PC-3 (cell line): Measurements from ENCODE around the gene NARS2. TPM values are rescaled to one million over a fixed set of nuclear protein-coding genes. Genes with fewer than 3 reads are reported as not detected.

Experiments
- ATAC-seq: fragments of 200-7000 bp; cut with Tn5 transposase; 2 replicates; pipeline ENCODE4 v1.9.1; 2020; ENCODE audit warnings: mild to moderate bottlenecking, moderate library complexity
- BruUV-seq: library from RNA; stranded (reverse); fragments of 400-500 nt; replicated peaks from 2 replicates; lab custom pipeline; 2021; lab: Mats Ljungman, UMichigan
- CTCF ChIA-PET: fragments of 300-600 bp; sonication (Branson Sonifier 250); formaldehyde crosslinking; loops from one replicate; lab custom pipeline; 2022; ENCODE audit warnings: antibody characterized with exemption; lab: Charles Lee
- POLR2A ChIA-PET: fragments of 300-600 bp; sonication (Branson Sonifier 250); formaldehyde crosslinking; loops from one replicate; lab custom pipeline; 2022; ENCODE audit warnings: antibody characterized with exemption; ENCODE audit not compliant: unreplicated experiment; lab: Charles Lee
- DNase-seq: peaks from one replicate; pipeline ENCODE4 v3.0.0-alpha.2; 2015
- H2AFZ ChIP-seq: fragments of 300-600 bp; sonication (generic); 2 replicates; pipeline ENCODE4 v1.6.0; 2016; ENCODE audit warnings: antibody characterized with exemption, low read length
- H3F3A ChIP-seq: fragments of 300-600 bp; sonication (generic); one replicate; pipeline ENCODE4 v1.6.0; 2017; ENCODE audit warnings: antibody characterized with exemption, low read length, control low read depth, mild to moderate bottlenecking; ENCODE audit not compliant: unreplicated experiment
- H3K27ac ChIP-seq: fragments of 300-600 bp; sonication (generic); 2 replicates; pipeline ENCODE4 v1.5.1; 2016; ENCODE audit warnings: mild to moderate bottlenecking, low read length
- H3K27me3 ChIP-seq: fragments of 300-600 bp; sonication (generic); 2 replicates; pipeline ENCODE4 v1.6.1; 2016; ENCODE audit warnings: low read length, mixed read lengths
- H3K36me3 ChIP-seq: fragments of 300-600 bp; sonication (generic); 2 replicates; pipeline ENCODE4 v1.6.1; 2016; ENCODE audit warnings: low read depth, mixed run types, low read length, mixed read lengths
- H3K4me1 ChIP-seq: fragments of 300-600 bp; sonication (generic); 2 replicates; pipeline ENCODE4 v1.5.1; 2016; ENCODE audit warnings: low read length; ENCODE audit not compliant: insufficient read depth
- H3K4me2 ChIP-seq: fragments of 300-600 bp; sonication (generic); 2 replicates; pipeline ENCODE4 v1.6.0; 2016; ENCODE audit warnings: low read length
- H3K4me3 ChIP-seq: fragments of 300-600 bp; sonication (generic); 2 replicates; pipeline ENCODE4 v1.5.1; 2016; ENCODE audit warnings: mild to moderate bottlenecking, low read length, mixed read lengths
- H3K79me2 ChIP-seq: fragments of 300-600 bp; sonication (generic); 2 replicates; pipeline ENCODE4 v1.6.1; 2017; ENCODE audit warnings: low read length, mixed read lengths
- H3K9ac ChIP-seq: fragments of 300-600 bp; sonication (generic); 2 replicates; pipeline ENCODE4 v1.6.0; 2016; ENCODE audit warnings: mild to moderate bottlenecking, low read length
- H3K9me2 ChIP-seq: fragments of 300-600 bp; sonication (generic); replicated peaks from 2 replicates; pipeline ENCODE4 v1.6.1; 2016; ENCODE audit warnings: mixed run types, low read length, mixed read lengths
- H3K9me3 ChIP-seq: fragments of 300-600 bp; sonication (generic); 2 replicates; pipeline ENCODE4 v1.6.1; 2016; ENCODE audit warnings: low read length, mixed read lengths
- H4K20me1 ChIP-seq: fragments of 300-600 bp; sonication (generic); 2 replicates; pipeline ENCODE4 v1.6.1; 2016; ENCODE audit warnings: low read length, mixed read lengths
- CTCF ChIP-seq: fragments of 300-600 bp; sonication (generic); conservative IDR thresholded peaks from 2 replicates; pipeline ENCODE4 v1.5.1; 2017; ENCODE audit warnings: antibody characterized with exemption, low read depth, mild to moderate bottlenecking, low read length
- EZH2 ChIP-seq: fragments of 300-600 bp; sonication (generic); IDR thresholded peaks from one replicate; pipeline ENCODE4 v1.6.1; 2017; ENCODE audit warnings: antibody characterized with exemption, mild to moderate bottlenecking, low read length; ENCODE audit not compliant: unreplicated experiment
- EZH2phosphoT487 ChIP-seq: fragments of 300-600 bp; sonication (generic); IDR thresholded peaks from 2 replicates; pipeline ENCODE4 v1.6.1; 2018; ENCODE audit warnings: mild to moderate bottlenecking, antibody characterized with exemption, low read length, borderline replicate concordance
- intact Hi-C: fragments of 100-400 bp; cut with micrococcal nuclease; formaldehyde crosslinking; loops from 2 replicates; pipeline ENCODE4 v1.9.0; 2023
- total RNA-seq: library from RNA; depleted of rRNA; stranded (reverse); fragments of >200 nt; gene quantifications from 2 replicates; pipeline ENCODE4 v1.2.3, GENCODE V29; 2014

NARS2 gene
- total RNA-seq, 1 experiment from 2014 or later: 33.5 TPM

- no peak overlapping the region; the same call in 1 of the 2 replicates for H3K4me3 ChIP-seq
- no peaks in the 10 kb centered on the region for H3K27me3 ChIP-seq
- no peaks in the 10 kb centered on the region for H3K9me2 ChIP-seq
- no peak overlapping the region for H3K9ac ChIP-seq
- no peak overlapping the region for H3K27ac ChIP-seq
- peak; percentile 9 for ATAC-seq
- no peaks in the 10 kb centered on the region for H3K36me3 ChIP-seq
- peaks cover 19% of the 10 kb centered on the region for H3K79me2 ChIP-seq
- DNase-seq: peak; percentile 83
- POLR2A ChIA-PET: no interaction called here
- peak overlapping the region; percentile 76 for H3K4me2 ChIP-seq
- no peaks in the 10 kb centered on the region for H4K20me1 ChIP-seq
- intact Hi-C loops: no loop called here
- peaks cover 34% of the 10 kb centered on the region for H3K4me1 ChIP-seq
- BruUV-seq: no TSS peak
- H2AFZ ChIP-seq: no peak overlapping the region
- no peaks in the 10 kb centered on the region for H3F3A ChIP-seq
- TF ChIP-seq CTCF: no peak
- TF ChIP-seq EZH2: no peak
- no peak for TF ChIP-seq EZH2phosphoT487
- no peaks in the 10 kb centered on the region for H3K9me3 ChIP-seq
- CTCF ChIA-PET: interaction anchor here (0.5 to 2.7 kb wide), 5 partner anchors 10 to 191 kb away, joined by 3 to 20 read pairs (median 4); partner anchors contain the start of gene NARS2
These were observed 155.3 kb downstream of the NARS2 start for GRCh38 chr11:78419327-78419726.

GRCh38 chr11:78418584-78419211 is 156.0 kb downstream of the NARS2 start:
- peak overlapping the region; percentile 85 for H2AFZ ChIP-seq
- POLR2A ChIA-PET: no interaction called here
- H3K9ac ChIP-seq: no peak overlapping the region
- no peaks in the 10 kb centered on the region for H3K9me3 ChIP-seq
- H3K4me2 ChIP-seq: peak overlapping the region; percentile 76
- H4K20me1 ChIP-seq: no peaks in the 10 kb centered on the region
- no peaks in the 10 kb centered on the region for H3K9me2 ChIP-seq
- no peak overlapping the region for H3K27ac ChIP-seq
- no peaks in the 10 kb centered on the region for H3K36me3 ChIP-seq
- no TSS peak for BruUV-seq
- no peak for TF ChIP-seq CTCF
- TF ChIP-seq EZH2: no peak
- no peak for TF ChIP-seq EZH2phosphoT487
- ATAC-seq: no peak
- no peak for DNase-seq
- CTCF ChIA-PET: interaction anchor here (0.5 to 2.7 kb wide), 5 partner anchors 54 to 269 kb away, joined by 3 to 20 read pairs (median 4); partner anchors contain the start of gene NARS2
- no peaks in the 10 kb centered on the region for H3F3A ChIP-seq
- no peaks in the 10 kb centered on the region for H3K27me3 ChIP-seq
- H3K79me2 ChIP-seq: peaks cover 20% of the 10 kb centered on the region
- peak overlapping the region; percentile 69 for H3K4me3 ChIP-seq
- intact Hi-C loops: loop anchor here (1.0 kb wide), 1 partner anchor 190 kb away; no protein-coding TSS in a partner anchor
- H3K4me1 ChIP-seq: peaks cover 33% of the 10 kb centered on the region
